ENCODE results near the gene PINK1.

- TF ChIP-seq ZNF510 (CRISPR knock-in tag; IDR thresholded peaks at IDR 0.05; ENCODE audit: low read depth) (no peak), ZNF569 (CRISPR knock-in tag; IDR thresholded peaks at IDR 0.05; ENCODE audit: borderline replicate concordance) (no peak), CCDC6 (CRISPR knock-in tag; IDR thresholded peaks at IDR 0.05) (no peak), TCF7L2 (IDR thresholded peaks at IDR 0.05; ENCODE audit: low read depth, low read length) (no peak), BHLHE40 (IDR thresholded peaks at IDR 0.05; ENCODE audit: low read length) (no peak), GRHL1 (CRISPR knock-in tag; conservative IDR thresholded peaks at IDR 0.05) (no peak), FOXM1 (CRISPR knock-in tag; IDR thresholded peaks at IDR 0.05) (no peak), SIN3A (IDR thresholded peaks at IDR 0.05; ENCODE audit: borderline replicate concordance, low read depth, low read length) (no peak), ZNF232 (CRISPR knock-in tag; IDR thresholded peaks at IDR 0.05; ENCODE audit: borderline replicate concordance) (no peak), KDM5A (IDR thresholded peaks at IDR 0.05; ENCODE audit: borderline replicate concordance, low read length) (no peak), NR2C2 (CRISPR knock-in tag; IDR thresholded peaks at IDR 0.05; ENCODE audit: borderline replicate concordance) (no peak), RAD21 (CRISPR knock-in tag; IDR thresholded peaks at IDR 0.05) (no peak), CTCF (CRISPR knock-in tag; IDR thresholded peaks at IDR 0.05) (no peak), THRA (CRISPR knock-in tag; IDR thresholded peaks at IDR 0.05; ENCODE audit: borderline replicate concordance) (no peak)
These were observed 49.4 kb downstream of the PINK1 start for GRCh38 chr1:20682571-20683236.

All from HepG2 (cell line).